ENCODE data around the gene FOXL2.

The FOXL2 gene

GRCh38 chr3:138943724-138944653, 2.9 kb downstream of the FOXL2 start:
- Histone ChIP-seq H3K27me3 (peaks cover 100% of the 10 kb centered on the region), H3K36me3 (no peaks in the 10 kb centered on the region), H3K4me1 (no peaks in the 10 kb centered on the region), H3K4me3 (ENCODE audit: low read depth, low read length) (no peak overlapping the region), H3K9me3 (no peaks in the 10 kb centered on the region)
- no peak for TF ChIP-seq CTCF (IDR thresholded peaks at IDR 0.05; ENCODE audit: low read depth, low read length)
- DNase-seq, result no peak

DNA sequence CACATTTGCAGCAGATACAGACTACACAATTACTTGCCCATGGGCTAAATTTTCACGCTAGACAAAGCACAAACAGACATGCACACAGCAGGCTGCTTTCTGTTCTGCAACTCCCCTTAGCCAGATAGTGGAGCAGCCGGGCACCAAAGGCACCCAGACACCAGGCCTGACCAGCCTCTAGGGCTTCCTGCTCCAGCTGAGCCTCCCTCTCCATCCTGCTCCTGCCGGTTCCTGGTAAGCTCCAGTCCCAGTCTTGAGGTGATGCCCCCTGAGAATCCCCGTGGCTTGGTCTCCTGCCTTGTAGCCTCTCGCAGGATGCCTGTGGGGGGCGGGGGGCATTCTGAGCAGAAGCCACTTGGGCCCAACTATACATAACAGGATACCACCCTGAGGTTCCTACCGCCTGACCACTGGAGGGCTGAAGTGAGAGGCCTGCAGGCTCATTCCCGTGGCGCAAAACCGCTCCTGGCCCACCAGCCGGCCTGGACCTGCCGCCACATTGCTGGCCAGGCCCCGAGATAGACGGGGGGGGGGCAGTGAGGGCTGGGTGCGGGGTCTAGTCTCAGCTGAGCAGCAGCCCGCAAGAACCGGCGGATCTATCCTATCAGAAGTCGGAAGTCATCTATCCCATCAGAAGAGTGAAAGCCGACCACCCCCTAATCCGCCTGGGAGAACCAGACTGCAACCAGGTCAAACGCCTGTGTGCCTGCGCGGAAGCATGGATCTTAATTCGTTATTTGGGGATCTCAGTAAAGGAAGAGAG, 3.9 kb downstream of the FOXL2 start:
- H3K9me3 ChIP-seq, result no peaks in the 10 kb centered on the region
- H3K36me3 ChIP-seq, result no peaks in the 10 kb centered on the region
- peaks cover 100% of the 10 kb centered on the region for H3K27me3 ChIP-seq
- H3K4me1 ChIP-seq, result no peaks in the 10 kb centered on the region
- peak; percentile 12 for DNase-seq
- TF ChIP-seq CTCF (IDR thresholded peaks at IDR 0.05; ENCODE audit: low read depth, low read length), result no peak
- H3K4me3 ChIP-seq (ENCODE audit: low read depth, low read length), result no peak overlapping the region

DNA sequence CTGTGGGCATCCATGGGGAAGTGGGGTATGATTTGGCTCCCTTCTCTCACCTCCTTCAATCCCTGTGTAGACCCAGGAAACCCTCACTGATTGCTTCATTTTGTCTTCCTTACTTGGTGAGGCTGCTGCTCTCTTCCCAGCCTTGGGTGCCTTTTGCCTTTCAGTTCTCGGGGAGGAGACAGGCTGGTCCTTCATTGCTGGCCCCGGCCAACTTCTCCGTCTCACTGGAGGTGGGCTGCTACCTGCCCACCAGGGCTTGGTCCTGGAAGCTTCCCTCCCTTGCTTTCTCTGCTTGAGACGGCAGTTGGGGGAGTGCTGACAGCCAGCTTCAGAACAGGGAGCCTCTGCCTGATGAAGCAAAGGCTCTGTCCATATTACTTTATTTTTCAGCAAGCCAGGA, 4.7 kb downstream of the FOXL2 start:
- peaks cover 100% of the 10 kb centered on the region for H3K27me3 ChIP-seq
- H3K4me3 ChIP-seq (ENCODE audit: low read depth, low read length), result no peak overlapping the region
- no peak for TF ChIP-seq CTCF (IDR thresholded peaks at IDR 0.05; ENCODE audit: low read depth, low read length)
- no peaks in the 10 kb centered on the region for H3K9me3 ChIP-seq
- no peaks in the 10 kb centered on the region for H3K4me1 ChIP-seq
- no peaks in the 10 kb centered on the region for H3K36me3 ChIP-seq
- no peak for DNase-seq

GRCh38 chr3:138941259-138941885, 5.6 kb downstream of the FOXL2 start:
- no peak overlapping the region for H3K4me3 ChIP-seq (ENCODE audit: low read depth, low read length)
- H3K36me3 ChIP-seq, result no peaks in the 10 kb centered on the region
- TF ChIP-seq CTCF (IDR thresholded peaks at IDR 0.05; ENCODE audit: low read depth, low read length), result peak; percentile 76
- DNase-seq, result peak; percentile 70
- H3K4me1 ChIP-seq, result no peaks in the 10 kb centered on the region
- H3K27me3 ChIP-seq, result peaks cover 100% of the 10 kb centered on the region
- H3K9me3 ChIP-seq, result 0 out of 2 replicates have a peak, but pooled peaks cover 3% of the 10 kb centered on the region

DNA sequence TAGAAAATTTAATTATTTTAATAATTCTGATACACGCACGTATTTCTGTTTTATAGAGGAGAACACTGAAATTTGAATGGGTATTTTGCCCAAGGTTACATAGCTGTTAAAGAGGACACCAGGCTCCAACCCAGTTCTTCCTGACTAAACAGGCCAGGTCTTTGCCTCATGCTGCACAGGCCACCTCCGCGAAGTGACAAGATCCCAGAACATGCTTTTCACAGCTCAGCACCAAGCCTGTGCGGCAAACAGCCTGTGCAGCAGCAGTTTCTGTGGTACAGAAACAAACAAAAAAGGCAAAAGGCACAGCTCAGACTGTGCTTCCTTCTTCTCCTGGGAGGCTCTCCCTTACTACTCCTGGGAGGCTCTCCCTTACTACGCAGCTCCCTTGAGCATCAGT, 6.5 kb downstream of the FOXL2 start:
- no peak for DNase-seq
- no peaks in the 10 kb centered on the region for H3K4me1 ChIP-seq
- no peak overlapping the region for H3K4me3 ChIP-seq (ENCODE audit: low read depth, low read length)
- peaks cover 100% of the 10 kb centered on the region for H3K27me3 ChIP-seq
- 0 out of 2 replicates have a peak, but pooled peaks cover 4% of the 10 kb centered on the region for H3K9me3 ChIP-seq
- no peak for TF ChIP-seq CTCF (IDR thresholded peaks at IDR 0.05; ENCODE audit: low read depth, low read length)
- no peaks in the 10 kb centered on the region for H3K36me3 ChIP-seq
